Measurements from ENCODE around the gene SLC45A2.
A peak's percentile ranks its signal among the peaks of the same experiment; 100 is the strongest.

Gene SLC45A2

GRCh38 chr5:34007621-34008600, 23.4 kb upstream of the SLC45A2 start, which contains the start of gene AMACR:
AMACR (minus strand) TSS chr5:34008050; CDS start chr5:34008019, 31 bp downstream.
- DNase-seq (ENCODE audit: low read depth in 1 of 2, low spot score in 1 of 2): peak; percentile 59 to 82

- DNase-seq (ENCODE audit: low read depth in 1 of 2, low spot score in 1 of 2): no peak
Observed at GRCh38 chr5:34007201-34007620, 22.7 kb upstream of the SLC45A2 start.

DNA sequence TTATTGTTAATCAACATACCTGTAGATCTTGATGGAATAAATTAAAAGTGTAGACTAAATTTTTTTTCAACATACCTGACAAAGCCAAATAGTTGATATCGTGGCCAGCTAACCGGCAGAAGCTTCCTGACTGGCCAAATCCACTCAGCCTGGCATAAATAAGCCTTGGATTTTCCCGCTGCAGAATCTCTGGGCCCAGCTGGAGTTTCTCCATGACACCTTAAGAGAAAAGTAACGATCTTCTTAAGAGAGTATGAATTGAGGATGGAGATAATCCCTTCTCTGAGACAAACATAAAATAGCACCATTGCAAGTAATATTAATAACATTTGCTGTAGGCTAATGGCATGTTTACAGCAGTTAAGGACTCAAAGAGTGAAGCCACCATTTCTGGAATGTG, 21.2 kb upstream of the SLC45A2 start:
- DNase-seq (ENCODE audit: low read depth in 1 of 2, low spot score in 1 of 2): no peak

GRCh38 chr5:34005211-34005610, 20.7 kb upstream of the SLC45A2 start:
- DNase-seq (ENCODE audit: low read depth in 1 of 2, low spot score in 1 of 2): no peak

DNA sequence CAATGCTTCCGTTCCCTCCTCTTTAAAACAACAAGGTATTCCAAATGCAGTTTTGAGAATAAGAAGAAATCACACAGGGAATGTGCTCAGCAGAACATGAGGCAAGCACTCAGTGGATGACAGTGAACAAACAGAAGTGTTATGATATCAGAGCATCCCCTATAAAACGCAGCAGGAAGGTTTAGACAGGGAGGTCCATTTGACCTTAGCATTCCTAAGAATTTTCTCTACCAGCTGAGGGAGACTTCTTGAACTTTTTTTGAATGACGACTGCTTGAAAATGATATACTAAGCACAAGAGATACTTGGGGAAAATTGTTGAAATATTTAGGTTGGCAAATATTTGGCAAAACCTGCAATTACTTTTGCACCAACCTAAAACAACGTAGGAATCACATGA, 19.4 kb upstream of the SLC45A2 start:
- DNase-seq (ENCODE audit: low read depth in 1 of 2, low spot score in 1 of 2): no peak

DNA sequence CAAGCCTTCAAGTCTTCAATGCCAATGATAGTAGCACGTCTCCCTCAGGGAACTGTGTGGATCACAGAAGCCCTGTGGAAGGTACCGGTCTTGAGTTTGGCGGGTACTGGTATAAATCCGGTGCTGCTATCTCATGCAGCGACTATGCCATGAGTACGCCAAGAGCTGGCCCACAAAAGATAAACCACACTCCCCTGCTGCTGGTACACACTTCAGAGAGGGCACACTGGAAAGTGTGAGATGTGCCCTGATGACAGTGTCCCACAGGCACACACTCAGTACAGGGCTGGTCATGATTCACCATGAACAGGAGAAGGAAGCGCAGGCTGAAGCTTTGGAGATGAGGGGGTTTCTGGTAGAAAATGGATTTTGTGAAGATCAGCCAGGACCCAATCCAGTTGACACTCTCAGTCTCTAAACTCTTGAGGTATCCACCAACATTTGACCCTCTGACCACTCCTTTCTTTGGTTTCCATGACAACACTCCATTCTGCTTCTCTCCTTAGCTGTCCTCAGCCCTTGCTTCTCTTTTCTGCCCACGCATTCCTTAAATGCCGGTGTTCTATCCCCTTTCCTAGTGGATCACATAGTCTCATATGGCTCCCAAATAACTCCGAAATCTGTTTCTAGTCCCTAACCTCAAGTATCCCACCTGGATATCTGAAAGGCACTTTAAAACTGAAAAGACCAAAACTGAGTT, 18.3 kb upstream of the SLC45A2 start:
- no peak for DNase-seq (ENCODE audit: low read depth in 1 of 2, low spot score in 1 of 2)

DNA sequence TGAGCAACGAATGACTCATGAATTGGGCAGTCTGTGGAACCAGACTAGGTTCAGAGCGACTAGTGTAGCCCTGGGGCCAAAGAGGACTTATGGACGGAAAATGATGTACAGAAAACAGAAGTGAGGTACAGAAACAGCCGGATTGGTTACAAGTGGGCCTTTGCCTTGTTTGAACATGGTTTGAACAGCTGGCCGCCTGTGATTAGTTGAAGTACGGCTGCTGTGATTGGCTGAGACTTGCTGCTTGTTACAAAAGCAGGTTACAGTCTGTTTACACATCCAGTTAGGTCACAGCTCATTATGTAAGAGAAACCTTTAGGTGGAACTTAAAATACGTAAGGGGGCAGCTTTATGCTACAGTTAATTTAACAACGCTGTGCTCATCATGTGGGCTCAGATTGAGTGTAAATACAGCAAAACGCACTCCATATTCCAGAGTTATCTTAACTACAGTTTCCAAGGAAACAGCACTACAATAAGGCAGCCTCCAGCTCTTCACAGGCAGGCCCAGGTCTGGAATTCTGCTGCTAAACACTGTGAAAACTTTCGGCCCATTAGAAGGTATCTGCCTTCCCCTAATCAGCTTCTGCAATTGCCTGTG, 16.8 kb upstream of the SLC45A2 start:
- no peak for DNase-seq (ENCODE audit: low read depth in 1 of 2, low spot score in 1 of 2)

- no peak for DNase-seq (ENCODE audit: low read depth in 1 of 2, low spot score in 1 of 2)
Observed at GRCh38 chr5:33999978-34000377, 15.5 kb upstream of the SLC45A2 start.

GRCh38 chr5:33997331-33997983, 13.0 kb upstream of the SLC45A2 start:
- no peak for DNase-seq (ENCODE audit: low read depth in 1 of 2, low spot score in 1 of 2)

GRCh38 chr5:33995865-33996264, 11.4 kb upstream of the SLC45A2 start:
- DNase-seq (ENCODE audit: low read depth in 1 of 2, low spot score in 1 of 2): no peak

DNA sequence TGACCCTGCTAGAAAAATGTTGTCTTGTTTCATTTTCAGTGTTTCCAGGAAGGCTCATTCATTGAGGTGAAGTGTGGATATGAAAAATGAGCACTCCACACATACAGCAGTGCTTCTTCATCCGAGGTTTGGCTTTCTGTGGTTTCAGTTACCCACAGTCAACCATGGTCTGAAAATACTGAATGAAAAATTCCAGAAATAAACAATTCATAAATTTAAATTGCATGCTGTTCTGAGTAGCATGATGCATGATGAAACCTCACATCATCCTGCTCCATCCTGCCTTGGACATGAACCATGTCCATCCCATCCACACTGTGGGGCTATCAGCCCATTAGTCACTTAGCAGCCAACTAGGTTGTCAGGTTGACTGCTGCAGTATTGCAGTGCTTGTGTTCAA, 10.4 kb upstream of the SLC45A2 start:
- DNase-seq (ENCODE audit: low read depth in 1 of 2, low spot score in 1 of 2): no peak

GRCh38 chr5:33992864-33993263, 8.4 kb upstream of the SLC45A2 start:
- no peak for DNase-seq (ENCODE audit: low read depth in 1 of 2, low spot score in 1 of 2)

- DNase-seq (ENCODE audit: low read depth in 1 of 2, low spot score in 1 of 2): no peak
Observed at GRCh38 chr5:33985447-33985846, 954 bp upstream of the SLC45A2 start.

GRCh38 chr5:33984178-33984577, 315 bp downstream of the SLC45A2 start:
- no peak for DNase-seq (ENCODE audit: low read depth in 1 of 2, low spot score in 1 of 2)

GRCh38 chr5:33981408-33982162, 2.9 kb downstream of the SLC45A2 start:
- no peak for DNase-seq (ENCODE audit: low read depth in 1 of 2, low spot score in 1 of 2)

DNA sequence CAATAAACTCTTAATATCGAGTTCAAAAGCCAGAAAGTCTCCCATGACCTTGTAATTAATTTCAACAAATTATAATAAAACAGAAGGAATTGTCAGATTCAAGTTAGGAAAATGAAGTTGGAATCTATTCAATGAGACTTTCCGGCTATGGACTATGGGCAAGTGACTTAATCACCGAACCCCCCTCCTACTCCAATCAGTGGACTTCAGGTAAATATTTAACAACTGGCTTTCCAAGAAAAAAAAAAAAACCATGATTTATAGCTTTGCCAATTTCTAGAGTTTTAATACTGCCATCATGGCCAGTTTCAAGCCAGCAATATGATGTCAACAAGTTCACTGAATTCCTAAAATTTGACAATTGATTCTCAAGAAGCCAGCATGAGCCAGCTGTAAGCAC, 4.5 kb downstream of the SLC45A2 start:
- DNase-seq (ENCODE audit: low read depth in 1 of 2, low spot score in 1 of 2): no peak

DNA sequence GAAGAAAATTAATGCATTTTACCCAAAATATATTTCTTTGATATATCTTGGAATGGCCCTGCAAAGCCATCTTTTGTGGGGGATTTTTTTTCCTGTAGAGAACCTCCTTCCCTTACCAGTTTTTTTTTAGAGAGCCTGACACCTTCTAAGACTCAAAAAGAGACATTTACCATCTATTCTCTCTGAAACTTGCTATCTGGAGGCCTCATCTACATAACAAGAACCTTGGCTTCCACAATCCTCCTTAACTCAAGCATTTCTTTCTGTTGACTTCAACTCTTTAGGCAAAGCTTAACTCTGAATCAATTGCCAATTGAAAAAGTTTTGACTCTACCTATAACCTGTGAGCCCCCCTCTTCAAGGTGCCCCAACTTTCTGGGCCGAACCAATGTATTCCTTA, 6.2 kb downstream of the SLC45A2 start:
- no peak for DNase-seq (ENCODE audit: low read depth in 1 of 2, low spot score in 1 of 2)

DNA sequence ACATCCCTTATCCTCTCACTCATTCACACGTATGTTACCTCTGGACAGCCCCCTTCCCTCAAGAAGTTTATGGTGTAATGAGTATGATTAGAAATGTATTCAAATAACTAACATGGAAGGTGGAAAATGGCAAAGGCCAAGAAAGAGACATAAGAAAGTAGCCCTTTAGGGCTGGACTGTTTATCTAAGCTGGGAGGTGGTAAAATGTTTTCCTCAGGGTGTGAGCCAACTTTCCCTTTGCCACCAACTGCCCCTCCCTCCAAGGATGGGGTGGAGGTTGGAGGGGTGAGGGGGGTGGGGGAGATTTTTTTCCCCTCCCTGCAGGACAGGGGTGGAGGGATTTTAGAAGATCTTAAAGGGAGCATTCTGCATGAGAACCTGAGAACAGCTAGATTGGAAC, 8.2 kb downstream of the SLC45A2 start:
- no peak for DNase-seq (ENCODE audit: low read depth in 1 of 2, low spot score in 1 of 2)

DNA sequence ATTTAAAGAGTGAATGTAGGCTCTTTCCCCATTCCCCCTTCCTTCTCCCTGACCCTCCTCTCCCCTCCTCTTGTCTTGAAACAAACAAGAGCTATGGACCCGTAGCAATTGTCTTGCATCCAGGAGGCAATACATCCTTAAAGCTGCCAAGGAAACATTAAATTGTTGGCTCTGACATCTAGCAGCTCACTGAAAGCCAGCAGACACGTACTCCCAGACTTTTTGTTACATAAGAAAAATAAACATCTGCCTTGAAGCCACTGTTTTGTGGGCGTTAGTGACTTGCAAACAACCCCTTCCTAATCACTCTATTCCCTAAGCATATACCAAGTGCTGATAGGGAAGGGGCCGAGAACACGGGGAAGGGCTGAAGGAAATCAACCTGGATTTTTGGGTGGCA, 8.6 kb downstream of the SLC45A2 start:
- DNase-seq (ENCODE audit: low read depth in 1 of 2, low spot score in 1 of 2): no peak

DNA sequence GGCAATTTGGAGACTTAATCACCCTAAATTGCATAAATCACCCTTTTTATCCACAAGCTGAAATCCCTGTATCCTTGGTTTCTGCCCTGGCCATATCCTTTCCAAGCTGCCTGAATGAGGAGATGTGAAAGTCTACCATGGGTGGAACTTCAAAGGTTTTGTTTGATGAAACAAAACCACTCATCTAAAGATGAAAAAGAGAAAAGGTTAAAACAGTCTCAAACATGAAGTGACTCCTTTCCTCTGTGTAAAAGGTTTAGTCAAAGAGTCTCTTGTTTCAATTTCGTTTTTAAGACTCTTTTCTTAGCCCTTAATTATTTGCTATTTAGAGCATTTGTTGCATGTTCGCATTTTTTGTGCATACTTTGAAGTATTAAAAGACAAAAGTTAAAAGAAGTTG, 11.2 kb downstream of the SLC45A2 start:
- no peak for DNase-seq (ENCODE audit: low read depth in 1 of 2, low spot score in 1 of 2)

All from activated T-helper 1 cell treated with anti-CD3 and anti-CD28 coated beads, Interleukin-2, amount 50 U/mL, for 16 hours (primary cell).